NCI-H1417 treated with DMSO at 0.1 percent for 48 hours (cell line): Measurements from ENCODE around the gene ZZZ3.
"Not testable (repeated sequence)": the region's sequence is repeated elsewhere in the genome, so short reads cannot be mapped to it uniquely, and the experiment has no call there.

Source experiments
- DNase-seq: peaks from one replicate; lab custom pipeline; 2025; lab: John Stamatoyannopoulos, UW

ZZZ3 gene

DNA sequence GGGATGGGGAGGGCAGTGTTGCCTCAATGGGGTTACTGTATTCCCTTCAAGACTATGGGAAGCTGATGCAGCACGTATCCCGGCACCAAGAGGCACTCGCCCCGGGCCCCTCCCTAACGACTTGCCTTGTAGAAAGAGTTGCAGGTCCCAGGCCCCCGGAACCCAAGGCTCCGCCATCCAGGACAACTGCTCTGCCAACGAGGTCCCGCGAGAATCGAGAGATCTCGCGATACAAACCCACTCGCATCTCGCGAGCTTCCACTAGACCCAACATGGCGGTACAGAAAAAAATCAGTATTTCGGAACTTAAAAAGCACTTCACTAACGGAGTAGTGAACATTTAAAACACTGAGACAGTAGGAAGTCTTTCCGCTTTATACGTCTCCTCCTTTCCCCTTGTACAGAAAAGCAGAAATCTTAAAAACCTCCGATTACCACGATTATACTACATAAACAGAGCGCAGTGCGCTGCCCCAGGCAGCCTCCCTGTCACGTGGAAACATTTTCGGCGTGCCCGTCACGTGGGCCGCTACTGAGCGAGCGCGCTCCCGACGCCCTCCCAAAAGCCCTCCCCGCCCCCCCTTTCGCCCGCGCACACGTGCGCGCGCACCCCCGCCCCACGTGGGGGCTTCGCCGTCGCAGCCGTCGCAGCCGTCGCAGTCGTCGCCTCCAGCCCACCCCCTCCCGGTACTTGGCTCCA is at the start of gene ZZZ3:
Gene ZZZ3 (minus strand): TSS at position 199 of the 700 bp plus-strand sequence. CDS start 49,304 bp downstream, outside the sequence.
- peak; percentile 67 for DNase-seq

- DNase-seq = no peak
Observed at GRCh38 chr1:77732090-77732489, 49.6 kb upstream of the ZZZ3 start.

GRCh38 chr1:77725706-77726105 is 43.2 kb upstream of the ZZZ3 start:
- DNase-seq = no peak

DNA sequence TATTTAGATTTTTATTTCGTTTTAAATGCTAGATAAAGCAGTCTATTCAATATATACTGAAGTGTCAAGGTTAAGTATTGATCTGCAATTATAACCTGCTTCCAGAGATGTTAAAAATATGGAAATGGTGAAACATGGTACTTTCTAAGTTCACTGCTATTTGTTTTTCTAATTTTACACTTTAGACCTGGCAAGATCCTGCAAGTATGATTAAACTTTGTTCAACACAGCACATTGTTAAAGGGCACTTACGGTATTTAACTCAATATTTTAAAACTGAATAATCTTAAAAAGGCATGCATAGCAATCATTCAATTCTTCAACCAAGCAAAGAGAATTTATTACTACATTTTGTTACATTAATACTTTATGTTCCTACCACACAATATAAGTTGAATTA is 35.7 kb upstream of the ZZZ3 start:
- no peak for DNase-seq

DNA sequence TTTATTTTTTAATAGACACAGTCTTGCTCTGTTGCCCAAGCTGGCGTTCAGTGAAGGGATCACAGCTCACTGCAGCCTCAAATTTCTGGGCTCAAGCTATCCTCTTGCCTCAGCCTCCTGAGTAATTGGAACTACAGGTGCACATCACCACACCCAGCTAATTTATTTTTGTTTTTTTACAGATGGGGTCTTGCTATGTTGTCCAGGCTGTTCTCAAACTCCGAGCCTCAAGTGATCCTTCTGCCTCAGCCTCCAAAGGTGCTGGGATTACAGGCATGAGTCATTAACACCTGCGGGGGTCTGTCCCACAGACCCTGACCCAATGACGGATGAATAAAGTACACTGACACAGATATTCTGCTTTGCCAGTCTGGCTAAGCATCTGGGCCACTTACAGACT is 33.6 kb upstream of the ZZZ3 start:
- no peak for DNase-seq

DNA sequence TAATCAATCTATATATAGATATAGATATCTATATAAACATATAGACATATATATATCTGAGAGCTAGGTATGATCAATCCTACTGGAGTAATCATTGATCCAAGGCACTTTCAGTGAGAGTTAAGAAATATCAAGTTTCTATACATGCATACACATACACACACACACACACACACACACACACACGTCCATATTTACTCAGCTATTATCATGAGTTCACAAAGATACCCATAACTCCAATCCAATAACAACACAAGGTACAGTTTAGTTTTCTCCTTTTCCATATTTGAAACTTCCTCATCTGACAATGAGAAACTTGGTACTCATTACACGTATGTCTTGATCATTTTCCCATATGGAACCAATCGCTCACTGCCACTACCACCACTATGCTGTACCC is 27.3 kb upstream of the ZZZ3 start:
- no peak for DNase-seq

DNA sequence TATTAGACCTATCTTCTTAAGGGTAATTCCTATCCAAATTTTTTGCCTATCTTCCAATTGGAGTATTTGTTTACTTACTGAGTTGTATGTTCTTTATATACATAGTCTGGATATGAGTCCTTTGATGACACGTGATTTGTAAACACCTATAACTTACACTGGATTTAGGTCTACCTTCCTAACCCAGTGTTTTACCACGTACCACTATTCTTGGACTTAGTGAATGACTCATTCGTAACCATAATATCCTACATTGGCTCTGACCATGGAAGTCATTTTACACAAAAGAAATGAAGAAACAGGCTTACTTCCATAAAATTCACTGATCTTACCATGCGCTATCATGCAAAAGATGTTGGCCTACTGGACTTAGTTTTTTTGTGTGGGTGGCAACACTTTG is 23.9 kb upstream of the ZZZ3 start:
- no peak for DNase-seq

DNA sequence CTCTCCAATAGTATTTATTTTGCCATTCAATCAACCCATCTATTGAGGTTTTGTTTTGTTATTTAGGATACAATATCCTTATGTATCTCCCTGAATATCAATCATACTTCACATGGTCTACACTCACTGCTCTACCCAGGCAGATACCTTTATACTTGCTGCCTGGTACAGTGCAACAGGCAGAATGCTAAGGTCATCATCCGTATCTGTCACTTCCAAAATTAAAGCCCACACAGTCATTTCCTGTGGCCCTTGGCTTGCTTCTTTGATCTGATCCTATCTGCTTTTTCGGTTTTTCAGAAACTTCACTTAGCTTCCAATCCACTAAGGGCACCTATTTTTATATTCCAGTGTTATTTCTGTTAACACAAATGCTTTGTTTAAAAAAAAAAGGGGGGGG is 22.3 kb upstream of the ZZZ3 start:
- DNase-seq = no peak

DNA sequence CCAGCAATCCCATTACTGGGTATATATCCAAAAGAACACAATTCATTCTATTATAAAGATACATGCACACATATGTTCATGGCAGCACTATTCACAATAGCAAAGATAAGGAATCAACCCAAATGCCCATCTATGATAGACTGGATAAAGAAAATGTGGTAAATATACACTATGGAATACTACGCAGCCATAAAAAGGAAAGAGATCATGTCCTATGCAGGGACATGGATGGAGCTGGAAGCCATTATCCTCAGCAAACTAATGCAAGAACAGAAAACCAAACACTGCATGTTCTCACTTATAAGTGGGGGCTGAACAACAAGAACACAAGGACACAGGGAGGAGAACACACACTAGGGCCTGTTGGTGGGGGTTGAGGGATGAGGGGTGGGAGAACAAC is 17.2 kb upstream of the ZZZ3 start:
- DNase-seq = not testable (repeated sequence)

GRCh38 chr1:77697441-77697840 is 15.0 kb upstream of the ZZZ3 start:
- DNase-seq = no peak

DNA sequence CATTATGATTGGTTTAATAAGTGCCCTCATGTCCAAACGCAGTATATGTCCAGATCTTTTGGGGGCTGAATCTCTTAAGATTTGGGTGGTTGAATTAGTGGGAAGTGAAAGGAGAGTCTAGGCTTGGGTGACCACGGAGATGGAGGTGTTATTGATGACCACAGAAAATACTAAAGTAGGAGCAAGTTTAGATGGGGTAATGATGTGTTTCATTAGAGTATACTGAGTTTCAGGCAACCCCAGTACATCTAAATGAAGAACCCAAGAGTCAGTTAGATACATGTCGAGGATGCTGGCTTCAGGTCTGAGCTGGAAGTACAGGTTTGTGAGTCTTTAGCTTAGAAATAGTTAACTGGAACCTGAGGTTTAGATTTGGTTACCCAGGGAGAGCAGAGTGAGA is 6.5 kb upstream of the ZZZ3 start:
- DNase-seq = no peak

GRCh38 chr1:77687519-77687906 is 5.1 kb upstream of the ZZZ3 start:
- DNase-seq = no peak

DNA sequence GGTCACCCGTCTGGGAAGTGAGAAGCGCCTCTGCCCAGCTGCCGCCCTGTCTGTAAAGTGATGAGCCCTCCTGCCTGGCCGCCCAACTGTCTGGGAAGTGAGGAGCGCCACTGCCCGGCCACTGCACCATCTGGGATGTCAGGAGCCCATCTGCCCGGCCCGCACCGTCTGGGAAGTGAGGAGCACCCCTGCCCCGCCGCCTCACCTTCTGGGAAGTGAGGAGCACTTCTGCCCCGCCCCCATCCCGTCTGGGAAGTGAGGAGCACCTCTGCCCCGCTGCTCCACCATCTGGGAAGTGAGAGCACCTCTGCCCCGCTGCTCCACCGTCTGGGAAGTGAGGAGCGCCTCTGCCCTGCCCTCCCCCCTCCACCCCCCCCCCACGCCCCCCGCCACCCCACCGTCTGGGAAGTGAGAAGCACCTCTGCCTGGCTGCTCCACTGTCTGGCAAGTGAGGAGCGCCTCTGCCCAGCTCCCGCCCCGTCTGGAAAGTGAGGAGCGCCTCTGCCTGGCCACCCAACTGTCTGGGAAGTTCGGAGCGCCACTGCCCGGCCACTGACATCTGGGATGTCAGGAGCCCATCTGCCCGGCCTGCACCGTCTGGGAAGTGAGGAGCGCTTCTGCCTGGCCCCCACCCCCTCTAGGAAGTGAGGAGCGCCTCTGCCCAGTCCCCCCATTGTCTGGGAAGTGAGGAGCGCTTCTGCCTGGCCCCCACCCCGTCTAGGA is 4.5 kb upstream of the ZZZ3 start:
- DNase-seq = no peak

DNA sequence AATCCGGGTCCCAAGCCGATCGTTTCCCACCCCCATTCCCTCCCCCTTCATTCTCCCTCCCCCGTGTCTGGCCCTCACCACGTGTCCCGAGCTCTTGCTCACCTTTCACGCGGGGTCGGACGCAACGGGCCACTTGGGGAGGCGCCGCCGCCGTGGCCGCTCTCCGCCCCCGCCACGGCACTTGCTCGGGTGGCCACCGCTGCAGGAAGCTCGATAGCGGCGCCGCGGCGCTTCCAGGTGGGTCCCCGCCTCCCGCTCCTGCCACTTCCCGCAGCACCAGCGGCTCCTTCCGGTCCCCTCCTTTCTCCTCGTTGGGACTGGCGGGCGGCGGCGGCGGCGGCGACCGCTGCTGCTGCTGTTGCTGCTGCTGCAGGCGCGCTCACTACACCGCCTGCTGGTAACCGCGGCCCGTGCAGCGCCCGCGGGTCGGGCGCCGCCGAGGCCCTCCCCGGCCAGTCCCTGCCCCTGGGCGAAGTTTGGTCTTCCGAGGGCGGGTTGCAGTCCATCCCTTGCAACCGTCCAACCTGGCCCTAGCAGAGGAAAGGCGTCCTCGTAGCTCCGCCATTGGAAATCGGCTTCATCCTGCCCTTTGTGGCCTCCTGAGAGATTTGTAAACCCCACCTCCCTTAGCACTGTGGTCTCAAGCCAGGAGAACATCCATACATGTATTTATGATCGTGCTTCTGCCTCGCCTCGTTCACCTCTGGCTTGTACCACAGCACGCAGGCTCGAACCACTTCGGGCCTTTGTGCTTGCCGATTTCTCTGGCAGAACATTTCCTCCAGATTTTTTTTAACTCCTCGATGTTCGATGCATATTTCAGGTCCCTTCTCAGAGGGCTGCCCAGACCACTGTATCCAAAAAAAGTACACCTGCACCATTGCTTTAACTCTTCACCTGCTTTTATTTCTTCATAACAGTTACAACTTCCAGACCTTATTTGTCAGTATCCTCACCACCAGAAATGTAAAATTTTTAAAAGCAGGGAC is 996 bp upstream of the ZZZ3 start:
- DNase-seq = peak; percentile 49

GRCh38 chr1:77680173-77680572 is 2.3 kb downstream of the ZZZ3 start:
- no peak for DNase-seq

GRCh38 chr1:77678660-77679610 is 3.5 kb downstream of the ZZZ3 start:
- DNase-seq = no peak

GRCh38 chr1:77674807-77675206 is 7.7 kb downstream of the ZZZ3 start:
- not testable (repeated sequence) for DNase-seq

GRCh38 chr1:77673716-77674355 is 8.6 kb downstream of the ZZZ3 start:
- no peak for DNase-seq

DNA sequence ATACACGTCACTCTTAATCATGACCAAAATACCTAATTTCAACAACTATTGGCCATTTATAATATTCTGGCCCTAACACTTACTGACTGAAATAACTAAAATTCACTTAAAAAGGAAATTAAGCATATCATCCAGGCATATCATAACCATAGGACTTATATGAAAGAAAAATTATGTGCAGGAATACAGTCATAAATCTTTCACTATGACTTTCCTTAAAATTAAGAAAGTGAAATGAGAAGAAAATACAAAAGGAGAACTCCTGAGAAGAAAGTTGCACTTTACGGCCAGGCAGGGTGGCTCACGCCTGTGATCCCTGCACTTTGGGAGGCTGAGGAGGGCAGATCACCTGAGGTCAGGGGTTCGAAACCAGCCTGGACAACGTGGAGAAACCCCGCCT is 9.4 kb downstream of the ZZZ3 start:
- DNase-seq = no peak

DNA sequence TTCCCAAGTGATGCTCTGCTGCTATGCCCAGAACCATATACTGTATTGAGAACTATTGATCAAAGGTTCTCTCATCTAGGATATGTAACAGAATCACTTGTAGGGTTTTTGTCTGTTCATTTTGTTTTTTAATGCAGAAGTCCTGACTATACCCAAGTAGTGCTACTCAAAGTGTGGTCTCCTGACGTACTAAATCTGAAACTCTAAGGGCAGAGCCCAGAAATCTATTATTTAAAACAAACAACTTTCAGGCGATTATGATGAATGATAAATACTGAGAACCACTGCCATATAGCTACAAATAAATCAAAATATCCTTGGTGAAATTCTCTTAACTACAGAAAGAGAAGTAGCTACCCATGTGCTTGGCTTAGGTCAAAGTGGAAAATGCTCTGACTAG is 10.1 kb downstream of the ZZZ3 start:
- DNase-seq = no peak

DNA sequence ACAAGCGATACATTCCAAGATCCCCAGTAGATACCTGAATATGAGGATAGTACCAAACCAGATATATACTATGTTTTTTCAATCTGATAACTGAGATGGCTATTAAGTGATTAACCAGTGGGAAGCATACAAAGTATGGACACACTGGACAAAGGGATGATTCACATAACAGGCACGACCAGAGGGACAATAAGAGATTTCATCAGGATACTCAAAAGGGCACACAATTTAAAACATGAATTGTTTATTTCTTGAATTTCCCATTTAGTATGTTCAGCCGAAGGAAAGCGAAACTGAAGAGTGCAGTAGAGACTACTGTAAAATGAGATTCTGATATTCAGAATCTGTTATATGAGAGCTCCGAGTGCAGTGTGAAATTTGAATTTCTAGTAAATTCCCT is 10.6 kb downstream of the ZZZ3 start:
- no peak for DNase-seq
